Measurements from ENCODE around the gene DICER1. TPM values are rescaled to one million over a fixed set of nuclear protein-coding genes. Genes with fewer than 3 reads are reported as not detected.

DICER1 gene
- total and polyA plus RNA-seq, 2 donors (not counting 3 experiments of a cell fraction or from before 2014, with no cell fraction given): 8.3 to 43.6 TPM

- DNase-seq (ENCODE audit: low read depth, low spot score) (no peak), FAIRE-seq (no peak)
- intact Hi-C loops (cut with micrococcal nuclease): no loop called here
- ChIA-PET POLR2A (no interaction called here), CTCF (interaction anchor here (1.2 kb wide), 1 partner anchor 14 kb away, joined by 3 read pairs; no protein-coding TSS in a partner anchor)
- Histone ChIP-seq H3K36me3 (ENCODE audit: control insufficient read depth in 2 of 2, extremely low read depth in 1 of 2, insufficient read depth in 2 of 2, low read length in 2 of 2) (peaks cover 27 to 29% of the 10 kb centered on the region in 2 experiments), H3K4me2 (ENCODE audit: insufficient read depth, low read length) (no peak overlapping the region), H3K27ac (ENCODE audit: insufficient read depth, low read depth, low read length) (no peak overlapping the region), H2AFZ (ENCODE audit: low read depth, low read length) (no peak overlapping the region), H3K4me1 (ENCODE audit: control insufficient read depth, extremely low read depth, insufficient read depth, low read length) (no peaks in the 10 kb centered on the region), H3K79me2 (ENCODE audit: control insufficient read depth, insufficient read depth, low read length) (peaks cover 16% of the 10 kb centered on the region), H3K9ac (replicated peaks; ENCODE audit: extremely low read depth, insufficient read depth, low read length) (no peak overlapping the region), H3K9me3 (replicated peaks; ENCODE audit: control insufficient read depth, insufficient read depth, low read length) (no peaks in the 10 kb centered on the region), H3K9me1 (replicated peaks; ENCODE audit: control insufficient read depth, extremely low read depth, insufficient read depth, low read length) (no peaks in the 10 kb centered on the region), H3K27me3 (ENCODE audit: control insufficient read depth in 2 of 2, insufficient read depth in 2 of 2, low read length in 2 of 2) (no peaks in the 10 kb centered on the region), H3K4me3 (replicated peaks in 1 of 3; ENCODE audit: insufficient read depth in 1 of 3, low read depth in 1 of 3, low read length in 3 of 3) (no peak overlapping the region), H4K20me1 (replicated peaks; ENCODE audit: control insufficient read depth, extremely low read depth, insufficient read depth, low read length) (no peaks in the 10 kb centered on the region)
- dilution Hi-C loops (cut with MboI; ENCODE audit: extremely low pct_ligation_motif_present, low sequenced_read_pairs): no loop called here
- TF ChIP-seq POLR2AphosphoS5 (IDR thresholded peaks at IDR 0.05; ENCODE audit: insufficient read depth, low read depth, low read length): no peak
- no peak for TF ChIP-seq EZH2 (IDR thresholded peaks at IDR 0.05; ENCODE audit: borderline replicate concordance, low read depth, low read length, severe bottlenecking)
- no peak for TF ChIP-seq GATA2 (IDR thresholded peaks at IDR 0.05; ENCODE audit: insufficient read depth, insufficient read length, low read depth, low read length)
- TF ChIP-seq, protein P1, sequence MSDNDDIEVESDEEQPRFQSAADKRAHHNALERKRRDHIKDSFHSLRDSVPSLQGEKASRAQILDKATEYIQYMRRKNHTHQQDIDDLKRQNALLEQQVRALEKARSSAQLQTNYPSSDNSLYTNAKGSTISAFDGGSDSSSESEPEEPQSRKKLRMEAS (IDR thresholded peaks at IDR 0.05; ENCODE audit: insufficient read depth, insufficient read length): no peak
- TF ChIP-seq POLR2A (IDR thresholded peaks at IDR 0.05; ENCODE audit: low read depth, low read length): no peak
- TF ChIP-seq JUN (IDR thresholded peaks at IDR 0.05; ENCODE audit: borderline replicate concordance, insufficient read depth, insufficient read length, low read depth): no peak
- TF ChIP-seq, protein P2, sequence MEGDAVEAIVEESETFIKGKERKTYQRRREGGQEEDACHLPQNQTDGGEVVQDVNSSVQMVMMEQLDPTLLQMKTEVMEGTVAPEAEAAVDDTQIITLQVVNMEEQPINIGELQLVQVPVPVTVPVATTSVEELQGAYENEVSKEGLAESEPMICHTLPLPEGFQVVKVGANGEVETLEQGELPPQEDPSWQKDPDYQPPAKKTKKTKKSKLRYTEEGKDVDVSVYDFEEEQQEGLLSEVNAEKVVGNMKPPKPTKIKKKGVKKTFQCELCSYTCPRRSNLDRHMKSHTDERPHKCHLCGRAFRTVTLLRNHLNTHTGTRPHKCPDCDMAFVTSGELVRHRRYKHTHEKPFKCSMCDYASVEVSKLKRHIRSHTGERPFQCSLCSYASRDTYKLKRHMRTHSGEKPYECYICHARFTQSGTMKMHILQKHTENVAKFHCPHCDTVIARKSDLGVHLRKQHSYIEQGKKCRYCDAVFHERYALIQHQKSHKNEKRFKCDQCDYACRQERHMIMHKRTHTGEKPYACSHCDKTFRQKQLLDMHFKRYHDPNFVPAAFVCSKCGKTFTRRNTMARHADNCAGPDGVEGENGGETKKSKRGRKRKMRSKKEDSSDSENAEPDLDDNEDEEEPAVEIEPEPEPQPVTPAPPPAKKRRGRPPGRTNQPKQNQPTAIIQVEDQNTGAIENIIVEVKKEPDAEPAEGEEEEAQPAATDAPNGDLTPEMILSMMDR (IDR thresholded peaks at IDR 0.05; ENCODE audit: extremely low read depth in 1 of 2, insufficient read depth in 1 of 2, low read depth in 1 of 2, low read length in 2 of 2): no peak
- no TSS peak for BruUV-seq (replicated peaks)
Measured at GRCh38 chr14:95104911-95105310, 52.4 kb downstream of the DICER1 start.
